ENCODE measurements around the gene ASTN2.

ASTN2 gene

DNA sequence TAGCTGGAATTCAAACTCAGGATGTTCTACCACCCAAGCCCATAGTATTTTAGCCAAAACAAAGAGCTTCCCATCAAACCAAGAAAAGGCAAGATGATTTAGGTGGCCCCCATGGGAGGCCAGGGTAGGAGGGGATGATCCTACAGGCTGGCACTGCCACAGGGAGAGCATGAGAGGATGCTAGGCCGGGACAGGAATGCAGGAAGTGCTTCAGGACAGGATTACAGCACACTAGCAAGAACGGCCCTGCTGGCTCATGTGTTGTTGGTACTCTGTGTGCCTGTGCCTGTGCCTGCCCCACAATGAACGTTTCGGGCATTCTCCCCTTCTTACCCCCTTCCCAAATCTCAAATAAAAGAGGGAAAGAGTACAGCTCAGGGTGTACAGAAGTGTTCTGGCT lies 838.5 kb downstream of the ASTN2 start:
- H3K9me3 Mint-ChIP-seq = no peaks in the 10 kb centered on the region
- peaks cover 2% of the 10 kb centered on the region for H3K36me3 Mint-ChIP-seq
- DNase-seq (ENCODE audit: low spot score in 2 of 2) = no peak
- no peak overlapping the region for H3K27ac Mint-ChIP-seq
- H3K4me1 Mint-ChIP-seq = no peaks in the 10 kb centered on the region
- no peaks in the 10 kb centered on the region for H3K27me3 Mint-ChIP-seq
- H3K4me3 Mint-ChIP-seq = no peak overlapping the region
- ATAC-seq (ENCODE audit: low read depth) = no peak

- DNase-seq (ENCODE audit: low spot score in 2 of 2) (no peak), ATAC-seq (ENCODE audit: low read depth) (no peak)
- Mint-ChIP-seq H3K4me3 (no peak overlapping the region), H3K4me1 (no peaks in the 10 kb centered on the region), H3K27me3 (no peaks in the 10 kb centered on the region), H3K27ac (no peak overlapping the region), H3K36me3 (no peaks in the 10 kb centered on the region), H3K9me3 (no peaks in the 10 kb centered on the region)
These were observed 840.7 kb downstream of the ASTN2 start for GRCh38 chr9:116574027-116574679.

DNA sequence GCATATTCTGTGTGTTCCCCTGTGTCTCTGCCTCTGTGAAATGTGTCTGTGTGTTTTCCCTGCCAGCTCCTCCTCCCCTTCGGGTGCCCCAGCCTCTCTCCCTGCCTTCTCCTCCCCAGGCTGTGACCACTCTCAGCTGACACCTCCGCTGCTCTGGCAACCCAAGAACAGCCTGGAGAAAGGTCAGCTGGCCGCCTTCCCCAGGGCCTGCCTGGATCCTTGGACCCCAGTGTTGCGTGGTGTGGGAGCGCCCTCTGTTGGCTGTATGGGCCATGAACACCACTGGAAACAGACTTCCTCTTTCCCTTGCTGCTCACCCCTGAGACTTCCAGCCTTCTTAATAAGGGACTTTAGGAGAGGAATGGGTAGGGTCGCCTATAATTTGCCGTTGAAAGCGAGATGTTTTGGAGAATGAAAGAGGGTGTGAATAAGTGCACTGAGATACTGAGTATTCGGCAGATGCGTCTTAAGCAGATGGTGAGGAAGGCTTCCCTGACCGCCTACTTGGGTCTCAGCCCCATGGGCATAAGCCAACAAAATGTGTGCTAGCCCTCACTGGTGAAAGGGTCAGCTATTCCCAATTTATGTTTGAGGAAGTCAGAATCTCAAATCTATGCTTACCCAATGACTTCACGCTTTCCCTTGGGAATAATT lies 842.6 kb downstream of the ASTN2 start:
- no peak for ATAC-seq (ENCODE audit: low read depth)
- no peaks in the 10 kb centered on the region for H3K4me1 Mint-ChIP-seq
- no peaks in the 10 kb centered on the region for H3K27me3 Mint-ChIP-seq

GRCh38 chr9:116569111-116569510 lies 845.7 kb downstream of the ASTN2 start:
- H3K4me1 Mint-ChIP-seq = no peaks in the 10 kb centered on the region
- H3K27ac Mint-ChIP-seq = no peak overlapping the region
- no peak for DNase-seq (ENCODE audit: low spot score in 2 of 2)
- no peaks in the 10 kb centered on the region for H3K27me3 Mint-ChIP-seq
- no peaks in the 10 kb centered on the region for H3K36me3 Mint-ChIP-seq
- no peak for ATAC-seq (ENCODE audit: low read depth)
- H3K9me3 Mint-ChIP-seq = peaks cover 2% of the 10 kb centered on the region
- no peak overlapping the region for H3K4me3 Mint-ChIP-seq

More for the DNA sequence above, 842.6 kb downstream of the ASTN2 start:
- Mint-ChIP-seq H3K4me3 (no peak overlapping the region), H3K9me3 (no peaks in the 10 kb centered on the region), H3K36me3 (no peaks in the 10 kb centered on the region), H3K27ac (no peak overlapping the region)
- DNase-seq (ENCODE audit: low spot score in 2 of 2) = no peak

DNA sequence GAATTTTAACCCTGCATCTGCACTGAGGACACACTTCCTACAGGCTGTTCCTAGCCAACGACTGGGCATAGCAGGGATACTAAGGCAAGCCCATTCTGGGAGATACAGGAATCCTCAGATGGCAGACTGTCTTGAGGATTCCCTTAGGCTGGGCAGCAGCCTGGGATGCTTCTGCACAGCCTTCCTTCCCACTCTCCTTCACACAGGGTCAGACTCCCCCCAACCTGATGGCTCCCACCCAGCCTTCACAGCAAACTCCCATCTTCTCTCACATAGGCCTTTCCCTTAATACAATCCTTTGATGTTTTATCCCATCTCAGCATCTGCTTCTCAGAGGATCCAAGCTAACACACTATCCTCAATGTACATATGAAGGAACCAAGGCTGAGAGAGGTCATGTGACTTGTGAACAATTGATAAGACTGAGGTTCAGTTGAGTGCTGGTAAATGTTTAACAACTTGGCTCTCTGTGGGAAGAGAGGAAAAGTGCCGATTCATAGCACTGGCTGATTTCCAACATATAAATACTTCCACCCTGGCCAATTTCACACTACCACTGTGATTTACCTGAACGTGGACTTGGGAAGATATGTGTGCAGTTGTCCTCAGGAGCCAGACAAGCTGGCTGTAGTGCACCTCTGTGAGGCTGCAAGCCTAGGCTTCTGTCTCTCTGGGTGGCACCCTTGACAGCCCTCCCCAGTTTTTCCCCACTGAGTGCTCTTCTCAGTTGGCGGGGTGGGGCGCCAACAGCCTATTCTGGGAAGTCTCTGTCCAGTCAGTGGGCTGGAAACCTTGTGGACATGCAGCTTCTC lies 848.0 kb downstream of the ASTN2 start:
- no peak overlapping the region for H3K4me3 Mint-ChIP-seq
- H3K27me3 Mint-ChIP-seq = no peaks in the 10 kb centered on the region
- H3K4me1 Mint-ChIP-seq = no peaks in the 10 kb centered on the region
- H3K27ac Mint-ChIP-seq = no peak overlapping the region
- ATAC-seq (ENCODE audit: low read depth) (no peak), DNase-seq (ENCODE audit: low spot score in 2 of 2) (no peak)
- peaks cover 2% of the 10 kb centered on the region for H3K9me3 Mint-ChIP-seq
- H3K36me3 Mint-ChIP-seq = no peaks in the 10 kb centered on the region

DNA sequence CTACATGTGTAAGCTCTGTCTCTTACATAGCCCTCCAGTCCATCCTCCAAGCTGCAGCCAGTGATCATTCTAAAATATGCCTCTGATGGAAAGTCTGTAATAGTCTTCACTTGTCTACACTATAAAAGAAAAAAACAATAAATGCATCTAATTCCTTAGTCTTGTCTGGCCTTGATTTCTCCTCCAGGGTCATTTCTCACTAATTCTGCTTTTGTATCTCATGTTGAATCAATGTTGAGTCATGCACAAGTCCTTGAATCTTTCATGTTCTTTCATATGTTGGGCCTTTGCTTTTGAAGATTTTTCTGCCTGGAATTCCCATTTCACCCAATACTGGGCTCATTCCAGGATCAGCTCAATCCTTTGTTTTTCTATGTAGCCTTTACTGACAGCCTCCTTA lies 848.9 kb downstream of the ASTN2 start:
- Mint-ChIP-seq H3K4me3 (no peak overlapping the region), H3K9me3 (peaks cover 2% of the 10 kb centered on the region), H3K27ac (no peak overlapping the region), H3K27me3 (no peaks in the 10 kb centered on the region), H3K36me3 (no peaks in the 10 kb centered on the region), H3K4me1 (no peaks in the 10 kb centered on the region)
- DNase-seq (ENCODE audit: low spot score in 2 of 2) = no peak
- ATAC-seq (ENCODE audit: low read depth) = no peak

DNA sequence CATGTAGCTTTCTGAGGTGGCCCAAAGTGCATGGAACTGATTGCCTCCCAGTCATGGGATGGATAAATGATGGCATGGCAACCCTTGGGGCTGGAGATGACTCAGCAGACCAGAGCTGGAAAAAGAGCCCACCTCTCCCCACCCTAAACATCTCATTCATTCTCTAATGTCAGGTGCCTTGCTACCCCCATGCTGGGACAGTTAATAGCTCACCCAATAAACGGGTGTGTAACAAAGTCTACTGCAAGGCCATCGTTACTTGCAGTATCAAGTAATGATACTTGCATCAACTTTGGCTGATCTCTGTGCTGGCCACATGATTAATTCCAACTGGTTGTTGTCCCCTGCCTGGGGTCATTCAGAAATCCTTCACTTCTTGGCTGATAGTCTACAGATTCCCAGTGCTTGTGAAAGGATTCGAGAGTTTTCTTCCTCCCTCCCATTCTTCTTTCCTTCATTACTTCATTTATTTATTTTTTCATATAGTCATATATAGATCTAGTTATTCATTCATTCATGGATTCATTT lies 850.5 kb downstream of the ASTN2 start:
- H3K27ac Mint-ChIP-seq = no peak overlapping the region
- H3K4me3 Mint-ChIP-seq = no peak overlapping the region
- H3K9me3 Mint-ChIP-seq = peaks cover 2% of the 10 kb centered on the region
- H3K36me3 Mint-ChIP-seq = no peaks in the 10 kb centered on the region
- DNase-seq (ENCODE audit: low spot score in 2 of 2) (no peak), ATAC-seq (ENCODE audit: low read depth) (no peak)
- H3K4me1 Mint-ChIP-seq = no peaks in the 10 kb centered on the region
- H3K27me3 Mint-ChIP-seq = no peaks in the 10 kb centered on the region

DNA sequence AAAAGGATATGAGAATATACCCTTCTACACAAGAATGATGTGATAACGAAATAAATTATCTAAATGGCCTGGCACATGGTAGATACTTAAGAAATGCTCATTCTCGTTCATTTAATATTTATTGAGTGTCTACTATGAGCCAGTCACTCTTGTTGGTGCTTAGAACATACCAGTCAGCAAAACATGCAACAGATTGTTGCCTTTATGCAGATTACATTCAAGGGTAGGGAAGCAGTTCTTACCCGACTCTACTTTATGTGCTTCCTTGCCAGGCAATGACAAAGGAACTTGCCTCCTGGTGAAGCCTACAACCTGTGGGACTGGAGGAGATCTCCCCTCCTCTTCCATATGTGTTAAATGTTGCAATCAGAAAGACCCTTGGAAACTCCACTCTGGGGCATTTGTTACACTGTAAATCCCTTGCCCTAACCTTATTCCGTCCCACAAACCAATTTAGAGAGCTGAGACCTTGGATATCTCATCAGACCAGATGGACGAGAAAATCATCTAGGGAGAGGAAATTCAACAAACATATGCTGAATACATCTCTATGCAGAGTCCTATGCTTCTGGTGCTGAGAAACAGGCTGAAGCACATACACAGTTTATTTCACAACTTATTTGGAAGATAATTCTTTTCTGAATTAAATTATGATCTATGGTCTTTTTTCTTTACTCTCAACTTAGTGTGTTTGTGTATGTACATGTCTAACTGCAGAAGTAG lies 855.9 kb downstream of the ASTN2 start:
- Mint-ChIP-seq H3K36me3 (no peaks in the 10 kb centered on the region), H3K27ac (no peak overlapping the region), H3K27me3 (no peaks in the 10 kb centered on the region), H3K9me3 (no peaks in the 10 kb centered on the region), H3K4me1 (no peaks in the 10 kb centered on the region), H3K4me3 (no peak overlapping the region)
- DNase-seq (ENCODE audit: low spot score in 2 of 2) (no peak), ATAC-seq (ENCODE audit: low read depth) (no peak)

DNA sequence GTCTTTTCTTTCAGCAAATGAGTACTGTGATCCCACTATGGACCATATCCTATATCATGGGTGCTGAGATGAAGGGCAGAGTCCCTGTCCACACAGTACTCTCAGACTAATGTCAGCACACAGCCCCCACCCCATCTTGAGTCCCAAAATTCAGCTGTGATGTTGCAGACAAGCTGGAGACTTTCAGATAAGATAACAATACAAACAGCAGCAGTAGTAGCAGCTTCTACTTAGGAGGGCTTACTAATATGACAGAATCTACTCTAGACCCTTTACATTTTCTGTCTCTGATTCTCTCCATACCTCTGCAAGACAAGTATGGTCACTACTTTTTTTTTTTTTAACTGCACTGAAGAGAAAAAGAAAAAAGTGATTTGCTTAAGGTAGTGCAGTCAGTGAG lies 856.8 kb downstream of the ASTN2 start:
- H3K27ac Mint-ChIP-seq = no peak overlapping the region
- H3K36me3 Mint-ChIP-seq = no peaks in the 10 kb centered on the region
- no peak for DNase-seq (ENCODE audit: low spot score in 2 of 2)

GRCh38 chr9:116555556-116556155 lies 859.2 kb downstream of the ASTN2 start:
- H3K4me1 Mint-ChIP-seq = no peaks in the 10 kb centered on the region
- no peaks in the 10 kb centered on the region for H3K27me3 Mint-ChIP-seq
- H3K4me3 Mint-ChIP-seq = no peak overlapping the region
- no peak overlapping the region for H3K27ac Mint-ChIP-seq
- DNase-seq (ENCODE audit: low spot score in 2 of 2) (no peak), ATAC-seq (ENCODE audit: low read depth) (no peak)
- H3K36me3 Mint-ChIP-seq = no peaks in the 10 kb centered on the region
- H3K9me3 Mint-ChIP-seq = no peaks in the 10 kb centered on the region

More for the DNA sequence above, 856.8 kb downstream of the ASTN2 start:
- H3K4me3 Mint-ChIP-seq = no peak overlapping the region
- H3K27me3 Mint-ChIP-seq = no peaks in the 10 kb centered on the region
- H3K4me1 Mint-ChIP-seq = no peaks in the 10 kb centered on the region
- no peaks in the 10 kb centered on the region for H3K9me3 Mint-ChIP-seq
- ATAC-seq (ENCODE audit: low read depth) = no peak

- Mint-ChIP-seq H3K4me3 (no peak overlapping the region), H3K27ac (no peak overlapping the region), H3K9me3 (no peaks in the 10 kb centered on the region), H3K36me3 (no peaks in the 10 kb centered on the region), H3K4me1 (no peaks in the 10 kb centered on the region), H3K27me3 (no peaks in the 10 kb centered on the region)
- DNase-seq (ENCODE audit: low spot score in 2 of 2) (no peak), ATAC-seq (ENCODE audit: low read depth) (no peak)
These were observed 859.7 kb downstream of the ASTN2 start for GRCh38 chr9:116555119-116555518.

GRCh38 chr9:116550696-116551436 lies 864.0 kb downstream of the ASTN2 start:
- Mint-ChIP-seq H3K27ac (no peak overlapping the region), H3K9me3 (no peaks in the 10 kb centered on the region), H3K4me1 (no peaks in the 10 kb centered on the region), H3K4me3 (no peak overlapping the region), H3K27me3 (no peaks in the 10 kb centered on the region), H3K36me3 (no peaks in the 10 kb centered on the region)
- no peak for ATAC-seq (ENCODE audit: low read depth)
- no peak for DNase-seq (ENCODE audit: low spot score in 2 of 2)

All from memory B cell (primary cell).